Measurements from ENCODE around the gene SUMF2.
A peak's percentile ranks its signal among the peaks of the same experiment; 100 is the strongest.
"Not testable (repeated sequence)": the region's sequence is repeated elsewhere in the genome, so short reads cannot be mapped to it uniquely, and the experiment has no call there.

Gene SUMF2

GRCh38 chr7:56092388-56092787, 28.3 kb downstream of the SUMF2 start:
- Histone ChIP-seq H3K4me3 (ENCODE audit: low read length) (peak overlapping the region; percentile 79), H3K36me3 (ENCODE audit: control insufficient read depth, insufficient read depth, low read length, severe bottlenecking) (peaks cover 17% of the 10 kb centered on the region), H3K9ac (ENCODE audit: low read length) (peak overlapping the region; percentile 89), H3K4me1 (ENCODE audit: control insufficient read depth, insufficient read depth, low read length) (peaks cover 25% of the 10 kb centered on the region)
- H3K27me3 ChIP-seq (replicated peaks; ENCODE audit: control insufficient read depth, insufficient read depth, low read length); H3K9me3 ChIP-seq (ENCODE audit: control insufficient read depth, low read length); DNase-seq (ENCODE audit: low read depth): not testable (repeated sequence)

- Histone ChIP-seq H3K27me3 (replicated peaks; ENCODE audit: control insufficient read depth, insufficient read depth, low read length) (no peaks in the 10 kb centered on the region), H3K36me3 (ENCODE audit: control insufficient read depth, insufficient read depth, low read length, severe bottlenecking) (peaks cover 11% of the 10 kb centered on the region), H3K9ac (ENCODE audit: low read length) (peak within 1 kb of the TSS; percentile 89), H3K4me1 (ENCODE audit: control insufficient read depth, insufficient read depth, low read length) (peaks cover 31% of the 10 kb centered on the region), H3K9me3 (ENCODE audit: control insufficient read depth, low read length) (no peaks in the 10 kb centered on the region), H3K4me3 (ENCODE audit: low read length) (peak within 1 kb of the TSS; percentile 79)
- peak; percentile 92 for DNase-seq (ENCODE audit: low read depth)
Measured at GRCh38 chr7:56092789-56093531, 28.9 kb downstream of the SUMF2 start, which contains the start of gene PHKG1. TSS of gene PHKG1 (minus strand) at chr7:56092952. CDS start at chr7:56088941, 4,011 bp downstream.

- H3K27me3 ChIP-seq (replicated peaks; ENCODE audit: control insufficient read depth, insufficient read depth, low read length), result no peaks in the 10 kb centered on the region
- peak; percentile 96 for DNase-seq (ENCODE audit: low read depth)
- H3K4me3 ChIP-seq (ENCODE audit: low read length), result no peak overlapping the region
Measured at GRCh38 chr7:56097700-56098099, 33.6 kb downstream of the SUMF2 start.

GRCh38 chr7:56098187-56099008, 34.3 kb downstream of the SUMF2 start:
- H3K4me1 ChIP-seq (ENCODE audit: control insufficient read depth, insufficient read depth, low read length), result peaks cover 12% of the 10 kb centered on the region
- not testable (repeated sequence) for H3K4me3 ChIP-seq (ENCODE audit: low read length); H3K9me3 ChIP-seq (ENCODE audit: control insufficient read depth, low read length); H3K27me3 ChIP-seq (replicated peaks; ENCODE audit: control insufficient read depth, insufficient read depth, low read length); H3K9ac ChIP-seq (ENCODE audit: low read length)
- peaks cover 42% of the 10 kb centered on the region for H3K36me3 ChIP-seq (ENCODE audit: control insufficient read depth, insufficient read depth, low read length, severe bottlenecking)
- DNase-seq (ENCODE audit: low read depth), result peak; percentile 5

More at GRCh38 chr7:56097700-56098099, 33.6 kb downstream of the SUMF2 start:
- H3K4me1 ChIP-seq (ENCODE audit: control insufficient read depth, insufficient read depth, low read length), result peaks cover 17% of the 10 kb centered on the region
- H3K9ac ChIP-seq (ENCODE audit: low read length), result no peak overlapping the region
- H3K36me3 ChIP-seq (ENCODE audit: control insufficient read depth, insufficient read depth, low read length, severe bottlenecking), result peaks cover 35% of the 10 kb centered on the region
- no peaks in the 10 kb centered on the region for H3K9me3 ChIP-seq (ENCODE audit: control insufficient read depth, low read length)

GRCh38 chr7:56099653-56100052, 35.6 kb downstream of the SUMF2 start:
- Histone ChIP-seq H3K4me3 (ENCODE audit: low read length) (no peak overlapping the region), H3K4me1 (ENCODE audit: control insufficient read depth, insufficient read depth, low read length) (peaks cover 14% of the 10 kb centered on the region), H3K9me3 (ENCODE audit: control insufficient read depth, low read length) (no peaks in the 10 kb centered on the region), H3K36me3 (ENCODE audit: control insufficient read depth, insufficient read depth, low read length, severe bottlenecking) (peaks cover 51% of the 10 kb centered on the region), H3K27me3 (replicated peaks; ENCODE audit: control insufficient read depth, insufficient read depth, low read length) (no peaks in the 10 kb centered on the region), H3K9ac (ENCODE audit: low read length) (no peak overlapping the region)
- DNase-seq (ENCODE audit: low read depth), result no peak

- not testable (repeated sequence) for H3K4me3 ChIP-seq (ENCODE audit: low read length); H3K9ac ChIP-seq (ENCODE audit: low read length); H3K9me3 ChIP-seq (ENCODE audit: control insufficient read depth, low read length); DNase-seq (ENCODE audit: low read depth); H3K27me3 ChIP-seq (replicated peaks; ENCODE audit: control insufficient read depth, insufficient read depth, low read length)
- Histone ChIP-seq H3K36me3 (ENCODE audit: control insufficient read depth, insufficient read depth, low read length, severe bottlenecking) (peaks cover 51% of the 10 kb centered on the region), H3K4me1 (ENCODE audit: control insufficient read depth, insufficient read depth, low read length) (peaks cover 16% of the 10 kb centered on the region)
Measured at GRCh38 chr7:56104138-56104537, 40.1 kb downstream of the SUMF2 start.

GRCh38 chr7:56105508-56105907, 41.4 kb downstream of the SUMF2 start:
- peak overlapping the region; percentile 99 for H3K4me3 ChIP-seq (ENCODE audit: low read length)
- peaks cover 16% of the 10 kb centered on the region for H3K4me1 ChIP-seq (ENCODE audit: control insufficient read depth, insufficient read depth, low read length)
- H3K27me3 ChIP-seq (replicated peaks; ENCODE audit: control insufficient read depth, insufficient read depth, low read length), result no peaks in the 10 kb centered on the region
- peaks cover 38% of the 10 kb centered on the region for H3K36me3 ChIP-seq (ENCODE audit: control insufficient read depth, insufficient read depth, low read length, severe bottlenecking)
- DNase-seq (ENCODE audit: low read depth), result peak; percentile 80
- no peaks in the 10 kb centered on the region for H3K9me3 ChIP-seq (ENCODE audit: control insufficient read depth, low read length)
- H3K9ac ChIP-seq (ENCODE audit: low read length), result peak overlapping the region; percentile 99

- Histone ChIP-seq H3K27me3 (replicated peaks; ENCODE audit: control insufficient read depth, insufficient read depth, low read length) (no peaks in the 10 kb centered on the region), H3K4me3 (ENCODE audit: low read length) (peak within 1 kb of the TSS; percentile 99), H3K9me3 (ENCODE audit: control insufficient read depth, low read length) (no peaks in the 10 kb centered on the region), H3K36me3 (ENCODE audit: control insufficient read depth, insufficient read depth, low read length, severe bottlenecking) (peaks cover 29% of the 10 kb centered on the region), H3K4me1 (ENCODE audit: control insufficient read depth, insufficient read depth, low read length) (peaks cover 16% of the 10 kb centered on the region), H3K9ac (ENCODE audit: low read length) (peak within 1 kb of the TSS; percentile 99)
- peak; percentile 99 for DNase-seq (ENCODE audit: low read depth)
Measured at GRCh38 chr7:56106108-56107073, 42.3 kb downstream of the SUMF2 start, which contains the start of gene CHCHD2. TSS of gene CHCHD2 (minus strand) at chr7:56106476. CDS start at chr7:56106413, 63 bp downstream.

GRCh38 chr7:56107954-56108258, 43.8 kb downstream of the SUMF2 start:
- Histone ChIP-seq H3K4me1 (ENCODE audit: control insufficient read depth, insufficient read depth, low read length) (peaks cover 16% of the 10 kb centered on the region), H3K9ac (ENCODE audit: low read length) (no peak overlapping the region), H3K9me3 (ENCODE audit: control insufficient read depth, low read length) (no peaks in the 10 kb centered on the region), H3K36me3 (ENCODE audit: control insufficient read depth, insufficient read depth, low read length, severe bottlenecking) (peaks cover 14% of the 10 kb centered on the region), H3K4me3 (ENCODE audit: low read length) (no peak overlapping the region), H3K27me3 (replicated peaks; ENCODE audit: control insufficient read depth, insufficient read depth, low read length) (no peaks in the 10 kb centered on the region)
- DNase-seq (ENCODE audit: low read depth), result no peak

GRCh38 chr7:56110611-56111010, 46.5 kb downstream of the SUMF2 start:
- DNase-seq (ENCODE audit: low read depth), result no peak
- Histone ChIP-seq H3K9me3 (ENCODE audit: control insufficient read depth, low read length) (no peaks in the 10 kb centered on the region), H3K9ac (ENCODE audit: low read length) (no peak overlapping the region), H3K27me3 (replicated peaks; ENCODE audit: control insufficient read depth, insufficient read depth, low read length) (no peaks in the 10 kb centered on the region), H3K4me1 (ENCODE audit: control insufficient read depth, insufficient read depth, low read length) (peaks cover 5% of the 10 kb centered on the region), H3K4me3 (ENCODE audit: low read length) (no peak overlapping the region), H3K36me3 (ENCODE audit: control insufficient read depth, insufficient read depth, low read length, severe bottlenecking) (no peaks in the 10 kb centered on the region)

Data from adipocyte (in vitro differentiated cells).